SU-DHL-6 (cell line): Measurements from ENCODE around the gene PARVB.

Experiments
- CTCF ChIP-seq: fragments of 200-600 bp; sonication (generic); IDR thresholded peaks from one replicate; pipeline ENCODE4 v1.5.1; 2017; ENCODE audit warnings: antibody characterized with exemption, mild to moderate bottlenecking, low read length, moderate library complexity; ENCODE audit not compliant: insufficient read depth, poor library complexity, severe bottlenecking
- EZH2phosphoT487 ChIP-seq: fragments of 200-600 bp; sonication (generic), shearing (Covaris generic); conservative IDR thresholded peaks from 2 replicates; pipeline ENCODE4 v1.6.1; 2018; ENCODE audit warnings: mild to moderate bottlenecking, antibody characterized with exemption, low read length, moderate library complexity, mixed read lengths

GRCh38 chr22:44192098-44192815 is 168.2 kb downstream of the PARVB start:
- TF ChIP-seq CTCF: no peak
- TF ChIP-seq EZH2phosphoT487: no peak
